ENCODE results near the gene TAPT1. TPM values are rescaled to one million over a fixed set of nuclear protein-coding genes. Genes with fewer than 3 reads are reported as not detected.

The TAPT1 gene
- total RNA-seq, 1 experiment from 2014 or later = 11.1 TPM

GRCh38 chr4:16194214-16194613, 32.1 kb downstream of the TAPT1 start:
- H3K4ac ChIP-seq (ENCODE audit: low read depth, low read length) = no peak overlapping the region
- H3K56ac ChIP-seq (ENCODE audit: insufficient read length, low read depth, low read length) = no peak overlapping the region
- H3K4me3 Mint-ChIP-seq = no peak overlapping the region
- no peaks in the 10 kb centered on the region for H3K27me3 Mint-ChIP-seq (ENCODE audit: low read depth)
- no peaks in the 10 kb centered on the region for H3K4me1 ChIP-seq (ENCODE audit: insufficient read depth, low read length)
- H2BK15ac ChIP-seq (ENCODE audit: low read depth, low read length) = no peak overlapping the region
- H3K4me1 Mint-ChIP-seq = peaks cover 12 to 21% of the 10 kb centered on the region in 2 experiments
- H2BK120ac ChIP-seq (ENCODE audit: low read depth, low read length, poor library complexity, severe bottlenecking) = no peak overlapping the region
- H3K4me2 ChIP-seq (ENCODE audit: insufficient read depth, insufficient read length, low read length) = no peak overlapping the region
- H2AK5ac ChIP-seq (ENCODE audit: insufficient read length, low read length) = no peak overlapping the region
- no peak for DNase-seq
- H3K9me3 Mint-ChIP-seq = no peaks in the 10 kb centered on the region
- no peaks in the 10 kb centered on the region for H3K79me2 ChIP-seq (ENCODE audit: insufficient read depth, low read length)
- H4K8ac ChIP-seq (replicated peaks; ENCODE audit: insufficient read length, low read depth, low read length) = no peak overlapping the region
- H3K14ac ChIP-seq (ENCODE audit: insufficient read depth, low read length) = no peak overlapping the region
- TF ChIP-seq, protein P1, sequence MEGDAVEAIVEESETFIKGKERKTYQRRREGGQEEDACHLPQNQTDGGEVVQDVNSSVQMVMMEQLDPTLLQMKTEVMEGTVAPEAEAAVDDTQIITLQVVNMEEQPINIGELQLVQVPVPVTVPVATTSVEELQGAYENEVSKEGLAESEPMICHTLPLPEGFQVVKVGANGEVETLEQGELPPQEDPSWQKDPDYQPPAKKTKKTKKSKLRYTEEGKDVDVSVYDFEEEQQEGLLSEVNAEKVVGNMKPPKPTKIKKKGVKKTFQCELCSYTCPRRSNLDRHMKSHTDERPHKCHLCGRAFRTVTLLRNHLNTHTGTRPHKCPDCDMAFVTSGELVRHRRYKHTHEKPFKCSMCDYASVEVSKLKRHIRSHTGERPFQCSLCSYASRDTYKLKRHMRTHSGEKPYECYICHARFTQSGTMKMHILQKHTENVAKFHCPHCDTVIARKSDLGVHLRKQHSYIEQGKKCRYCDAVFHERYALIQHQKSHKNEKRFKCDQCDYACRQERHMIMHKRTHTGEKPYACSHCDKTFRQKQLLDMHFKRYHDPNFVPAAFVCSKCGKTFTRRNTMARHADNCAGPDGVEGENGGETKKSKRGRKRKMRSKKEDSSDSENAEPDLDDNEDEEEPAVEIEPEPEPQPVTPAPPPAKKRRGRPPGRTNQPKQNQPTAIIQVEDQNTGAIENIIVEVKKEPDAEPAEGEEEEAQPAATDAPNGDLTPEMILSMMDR (conservative IDR thresholded peaks at IDR 0.05) = no peak
- no peak overlapping the region for H4K5ac ChIP-seq (ENCODE audit: insufficient read length, low read depth, low read length)
- no peak overlapping the region for H3K23ac ChIP-seq (ENCODE audit: insufficient read length, low read depth, low read length)
- H3T11ph ChIP-seq (ENCODE audit: low read length) = no peak overlapping the region
- H3K27ac ChIP-seq (ENCODE audit: insufficient read length, low read depth, low read length) = no peak overlapping the region
- H2AFZ ChIP-seq (ENCODE audit: low read length) = no peak overlapping the region
- H3K36me3 Mint-ChIP-seq (ENCODE audit: insufficient read depth in 1 of 3, low read depth in 3 of 3) = peaks cover 6 to 14% (median 7%) of the 10 kb centered on the region in 3 experiments; a peak in 5 of 7 replicates
- H4K91ac ChIP-seq (ENCODE audit: insufficient read length, low read depth, low read length) = no peak overlapping the region
- no peaks in the 10 kb centered on the region; the same call in 1 of the 2 replicates for H3K27me3 ChIP-seq (ENCODE audit: insufficient read depth, low read length)
- 100% methylated on average over 1 of the region's 3 CpGs for WGBS (ENCODE audit: extremely low coverage, insufficient read length, low lambda C conversion rate)
- no peak overlapping the region for H3K18ac ChIP-seq (ENCODE audit: insufficient read length, low read depth, low read length)
- no peak overlapping the region; a peak in 1 of 7 replicates for H3K27ac Mint-ChIP-seq
- no peak overlapping the region for H3K9ac ChIP-seq (ENCODE audit: extremely low read depth, insufficient read length, low read length)
- no peaks in the 10 kb centered on the region for H3K9me3 ChIP-seq (ENCODE audit: control insufficient read depth, low read depth, low read length)
- peaks cover 4% of the 10 kb centered on the region for H4K20me1 ChIP-seq (ENCODE audit: control insufficient read depth, insufficient read depth, insufficient read length)
- no peaks in the 10 kb centered on the region for H3K79me1 ChIP-seq (ENCODE audit: insufficient read depth, low read depth, low read length, poor library complexity, severe bottlenecking)
- no peak overlapping the region for H2BK12ac ChIP-seq (ENCODE audit: insufficient read length, low read depth, low read length)
- no peaks in the 10 kb centered on the region for H3K23me2 ChIP-seq (ENCODE audit: insufficient read length, low read depth, low read length, poor library complexity, severe bottlenecking)
- H2BK20ac ChIP-seq (ENCODE audit: low read depth, low read length, poor library complexity, severe bottlenecking) = no peak overlapping the region
- H2BK5ac ChIP-seq (ENCODE audit: insufficient read length, low read length) = no peak overlapping the region
